ENCODE measurements around the gene BCAN. TPM values are rescaled to one million over a fixed set of nuclear protein-coding genes. Genes with fewer than 3 reads are reported as not detected.

Gene BCAN
- total RNA-seq, 4 donors from 2014 or later: 0.54 to 1.1 TPM; not detected in 2

- peak; percentile 89 to 93 for DNase-seq
- Histone ChIP-seq H3K4me1 (peaks cover 19 to 72% of the 10 kb centered on the region in 2 donors), H3K27ac (peak overlapping the region; percentile 55 to 71 (median 57)), H3K36me3 (no peaks in the 10 kb centered on the region), H3K9me3 (no peaks in the 10 kb centered on the region), H3K27me3 (no peaks in the 10 kb centered on the region), H3K4me3 (replicated peaks in 1 of 3) (no peak overlapping the region)
- intact Hi-C loops (cut with DNase I): loop anchor here (5.0 kb wide), 1 partner anchor 78 kb away; no protein-coding TSS in a partner anchor
- peak; percentile 85 to 99 (median 94) for TF ChIP-seq CTCF (IDR thresholded peaks at IDR 0.05)
- no peak for TF ChIP-seq POLR2A (IDR thresholded peaks at IDR 0.05)
- 12 to 41% methylated on average over 11 to 32 of the region's 38 CpGs for WGBS, 2 donors
These were observed 18.3 kb downstream of the BCAN start for GRCh38 chr1:156659988-156660751.

GRCh38 chr1:156660752-156661112 lies 18.8 kb downstream of the BCAN start:
- H3K9me3 ChIP-seq: no peaks in the 10 kb centered on the region
- no peaks in the 10 kb centered on the region for H3K27me3 ChIP-seq
- DNase-seq: no peak
- H3K4me3 ChIP-seq (replicated peaks in 1 of 3): no peak overlapping the region
- WGBS, 2 donors: 65 to 79% methylated on average over 2 of the region's 2 CpGs
- H3K4me1 ChIP-seq: peaks cover 19 to 76% of the 10 kb centered on the region in 2 donors
- TF ChIP-seq CTCF (IDR thresholded peaks at IDR 0.05) (no peak), POLR2A (IDR thresholded peaks at IDR 0.05) (no peak)
- no peaks in the 10 kb centered on the region for H3K36me3 ChIP-seq
- intact Hi-C loops (cut with DNase I): no loop called here
- peak overlapping the region; percentile 55 to 71 (median 57) for H3K27ac ChIP-seq

- intact Hi-C loops (cut with DNase I): no loop called here
These were observed 20.3 kb downstream of the BCAN start for GRCh38 chr1:156662005-156662799.

GRCh38 chr1:156662800-156663055 lies 20.8 kb downstream of the BCAN start:
- Histone ChIP-seq H3K4me3 (replicated peaks in 1 of 3) (no peak overlapping the region), H3K4me1 (peaks cover 12 to 73% of the 10 kb centered on the region in 2 donors), H3K27ac (peak overlapping the region in 2 of 3 donors; percentile 35 to 58), H3K36me3 (no peaks in the 10 kb centered on the region), H3K9me3 (no peaks in the 10 kb centered on the region), H3K27me3 (no peaks in the 10 kb centered on the region)
- 69 to 88% methylated on average over 5 of the region's 5 CpGs for WGBS, 2 donors
- intact Hi-C loops (cut with DNase I): no loop called here
- TF ChIP-seq CTCF (IDR thresholded peaks at IDR 0.05) (no peak), POLR2A (IDR thresholded peaks at IDR 0.05) (no peak)
- DNase-seq: no peak

More at GRCh38 chr1:156662005-156662799, 20.3 kb downstream of the BCAN start:
- Histone ChIP-seq H3K27me3 (no peaks in the 10 kb centered on the region), H3K4me3 (replicated peaks in 1 of 3) (no peak overlapping the region), H3K27ac (peak overlapping the region; percentile 21 to 58 (median 44)), H3K9me3 (no peaks in the 10 kb centered on the region), H3K4me1 (peaks cover 16 to 73% of the 10 kb centered on the region in 2 donors), H3K36me3 (no peaks in the 10 kb centered on the region)
- no peak for TF ChIP-seq CTCF (IDR thresholded peaks at IDR 0.05)
- no peak for TF ChIP-seq POLR2A (IDR thresholded peaks at IDR 0.05)
- WGBS, 2 donors: 69 to 73% methylated on average over 11 of the region's 12 CpGs
- no peak for DNase-seq

- WGBS, 2 donors: 42% methylated on average over 5 of the region's 5 CpGs
- intact Hi-C loops (cut with DNase I): no loop called here
These were observed 21.3 kb downstream of the BCAN start for GRCh38 chr1:156663178-156663577.

More at GRCh38 chr1:156663178-156663577, 21.3 kb downstream of the BCAN start:
- Histone ChIP-seq H3K4me1 (peaks cover 11 to 75% of the 10 kb centered on the region in 2 donors), H3K27me3 (no peaks in the 10 kb centered on the region), H3K4me3 (replicated peaks in 1 of 3) (no peak overlapping the region), H3K9me3 (no peaks in the 10 kb centered on the region), H3K36me3 (no peaks in the 10 kb centered on the region), H3K27ac (peak overlapping the region in 2 of 3 donors; percentile 35 to 58)
- TF ChIP-seq CTCF (IDR thresholded peaks at IDR 0.05) (no peak), POLR2A (IDR thresholded peaks at IDR 0.05) (no peak)
- DNase-seq: no peak
